HCT116 (cell line): ENCODE data around the gene HNRNPD.
"Not testable (repeated sequence)": the region's sequence is repeated elsewhere in the genome, so short reads cannot be mapped to it uniquely, and the experiment has no call there.

ENCODE experiments used
- EZH2 ChIP-seq: fragments of 200-600 bp; sonication (generic); IDR thresholded peaks from 2 replicates; pipeline ENCODE4 v1.6.1; 2017; ENCODE audit warnings: antibody characterized with exemption, mixed run types
- POLR2A ChIP-seq: IDR thresholded peaks from 2 replicates; pipeline ENCODE4 v1.7.0; 2011; ENCODE audit warnings: borderline replicate concordance; ENCODE audit not compliant: insufficient read depth, insufficient read length; ENCODE audit errors: extremely low read depth
- TF ChIP-seq, protein P1 (sequence below): IDR thresholded peaks from 2 replicates; pipeline ENCODE4 v1.6.1; 2012; ENCODE audit warnings: low read depth
- TF ChIP-seq, protein P2 (sequence below), 3 experiments: fragments of 200-600 bp in 1 of 3; sonication (generic) in 1 of 3; IDR thresholded peaks in 2 of 3; conservative IDR thresholded peaks in 1 of 3; 2 replicates each; pipeline ENCODE4 v1.5.1; 2012 to 2017; ENCODE audit warnings: low read depth in 2 of 3, low read length in 2 of 3, antibody characterized with exemption in 1 of 3, borderline replicate concordance in 1 of 3, control low read depth in 1 of 3, mild to moderate bottlenecking in 1 of 3, mixed read lengths in 1 of 3, mixed run types in 1 of 3, moderate library complexity in 1 of 3; ENCODE audit not compliant: insufficient read depth in 1 of 3

- not testable (repeated sequence) for TF ChIP-seq POLR2A, EZH2
- TF ChIP-seq, protein P1, sequence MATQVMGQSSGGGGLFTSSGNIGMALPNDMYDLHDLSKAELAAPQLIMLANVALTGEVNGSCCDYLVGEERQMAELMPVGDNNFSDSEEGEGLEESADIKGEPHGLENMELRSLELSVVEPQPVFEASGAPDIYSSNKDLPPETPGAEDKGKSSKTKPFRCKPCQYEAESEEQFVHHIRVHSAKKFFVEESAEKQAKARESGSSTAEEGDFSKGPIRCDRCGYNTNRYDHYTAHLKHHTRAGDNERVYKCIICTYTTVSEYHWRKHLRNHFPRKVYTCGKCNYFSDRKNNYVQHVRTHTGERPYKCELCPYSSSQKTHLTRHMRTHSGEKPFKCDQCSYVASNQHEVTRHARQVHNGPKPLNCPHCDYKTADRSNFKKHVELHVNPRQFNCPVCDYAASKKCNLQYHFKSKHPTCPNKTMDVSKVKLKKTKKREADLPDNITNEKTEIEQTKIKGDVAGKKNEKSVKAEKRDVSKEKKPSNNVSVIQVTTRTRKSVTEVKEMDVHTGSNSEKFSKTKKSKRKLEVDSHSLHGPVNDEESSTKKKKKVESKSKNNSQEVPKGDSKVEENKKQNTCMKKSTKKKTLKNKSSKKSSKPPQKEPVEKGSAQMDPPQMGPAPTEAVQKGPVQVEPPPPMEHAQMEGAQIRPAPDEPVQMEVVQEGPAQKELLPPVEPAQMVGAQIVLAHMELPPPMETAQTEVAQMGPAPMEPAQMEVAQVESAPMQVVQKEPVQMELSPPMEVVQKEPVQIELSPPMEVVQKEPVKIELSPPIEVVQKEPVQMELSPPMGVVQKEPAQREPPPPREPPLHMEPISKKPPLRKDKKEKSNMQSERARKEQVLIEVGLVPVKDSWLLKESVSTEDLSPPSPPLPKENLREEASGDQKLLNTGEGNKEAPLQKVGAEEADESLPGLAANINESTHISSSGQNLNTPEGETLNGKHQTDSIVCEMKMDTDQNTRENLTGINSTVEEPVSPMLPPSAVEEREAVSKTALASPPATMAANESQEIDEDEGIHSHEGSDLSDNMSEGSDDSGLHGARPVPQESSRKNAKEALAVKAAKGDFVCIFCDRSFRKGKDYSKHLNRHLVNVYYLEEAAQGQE: not testable (repeated sequence)
- TF ChIP-seq, protein P2, sequence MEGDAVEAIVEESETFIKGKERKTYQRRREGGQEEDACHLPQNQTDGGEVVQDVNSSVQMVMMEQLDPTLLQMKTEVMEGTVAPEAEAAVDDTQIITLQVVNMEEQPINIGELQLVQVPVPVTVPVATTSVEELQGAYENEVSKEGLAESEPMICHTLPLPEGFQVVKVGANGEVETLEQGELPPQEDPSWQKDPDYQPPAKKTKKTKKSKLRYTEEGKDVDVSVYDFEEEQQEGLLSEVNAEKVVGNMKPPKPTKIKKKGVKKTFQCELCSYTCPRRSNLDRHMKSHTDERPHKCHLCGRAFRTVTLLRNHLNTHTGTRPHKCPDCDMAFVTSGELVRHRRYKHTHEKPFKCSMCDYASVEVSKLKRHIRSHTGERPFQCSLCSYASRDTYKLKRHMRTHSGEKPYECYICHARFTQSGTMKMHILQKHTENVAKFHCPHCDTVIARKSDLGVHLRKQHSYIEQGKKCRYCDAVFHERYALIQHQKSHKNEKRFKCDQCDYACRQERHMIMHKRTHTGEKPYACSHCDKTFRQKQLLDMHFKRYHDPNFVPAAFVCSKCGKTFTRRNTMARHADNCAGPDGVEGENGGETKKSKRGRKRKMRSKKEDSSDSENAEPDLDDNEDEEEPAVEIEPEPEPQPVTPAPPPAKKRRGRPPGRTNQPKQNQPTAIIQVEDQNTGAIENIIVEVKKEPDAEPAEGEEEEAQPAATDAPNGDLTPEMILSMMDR (IDR thresholded peaks at IDR 0.05 in 2 of 3, conservative IDR thresholded peaks at IDR 0.05 in 1 of 3; ENCODE audit: borderline replicate concordance in 1 of 3, insufficient read depth in 1 of 3, low read depth in 2 of 3, low read length in 2 of 3): not testable (repeated sequence)
Observed at GRCh38 chr4:82366431-82366830, 7.4 kb downstream of the HNRNPD start.
